MG63 (cell line): Measurements from ENCODE around the gene TNNT1. TPM values are rescaled to one million over a fixed set of nuclear protein-coding genes. Genes with fewer than 3 reads are reported as not detected.
A peak's percentile ranks its signal among the peaks of the same experiment; 100 is the strongest.

Experiments
- DNase-seq: peaks from one replicate; pipeline ENCODE4 v3.0.0-alpha.2; 2020
- H3K27me3 ChIP-seq: fragments of 250-450 bp; sonication (Bioruptor Pico); 2 replicates; pipeline ENCODE4 v1.5.1; 2020; ENCODE audit warnings: mild to moderate bottlenecking, moderate library complexity
- H3K36me3 ChIP-seq: fragments of 250-450 bp; sonication (Bioruptor Pico); 2 replicates; pipeline ENCODE4 v1.5.1; 2020; ENCODE audit warnings: mild to moderate bottlenecking, moderate library complexity
- H3K4me3 ChIP-seq: fragments of 250-450 bp; sonication (Bioruptor Pico); 2 replicates; pipeline ENCODE4 v1.5.1; 2020; ENCODE audit warnings: mild to moderate bottlenecking, moderate library complexity
- H3K9me3 ChIP-seq: fragments of 250-450 bp; sonication (Bioruptor Pico); 2 replicates; pipeline ENCODE4 v1.5.1; 2020; ENCODE audit warnings: mild to moderate bottlenecking, moderate library complexity
- total RNA-seq: library from RNA; depleted of rRNA; stranded (reverse); fragments of >200 nt; shearing (Covaris generic); gene quantifications from 2 replicates; pipeline ENCODE4 v1.2.3, GENCODE V29; 2014; ENCODE audit warnings: low replicate concordance; rRNA removed

TNNT1 gene
- 1.7 TPM in 1 of 2 replicates, not detected in the other for total RNA-seq

- DNase-seq = no peak
- Histone ChIP-seq H3K4me3 (no peak within 1 kb of the TSS), H3K36me3 (no peaks in the 10 kb centered on the region), H3K27me3 (no peaks in the 10 kb centered on the region; the same call in 1 of the 2 replicates), H3K9me3 (peaks cover 5% of the 10 kb centered on the region)
These were observed at the start of gene TNNT1 for GRCh38 chr19:55149078-55150003. TSS of gene TNNT1 (minus strand) at chr19:55149206. CDS start at chr19:55147157, 2,049 bp downstream.

GRCh38 chr19:55198651-55199050 lies 49.6 kb upstream of the TNNT1 start:
- H3K36me3 ChIP-seq = peaks cover 2% of the 10 kb centered on the region
- no peak overlapping the region for H3K4me3 ChIP-seq
- no peaks in the 10 kb centered on the region for H3K9me3 ChIP-seq
- H3K27me3 ChIP-seq = no peaks in the 10 kb centered on the region
- DNase-seq = no peak

- peaks cover under 1% of the 10 kb centered on the region for H3K36me3 ChIP-seq
- no peaks in the 10 kb centered on the region for H3K9me3 ChIP-seq
- H3K27me3 ChIP-seq = no peaks in the 10 kb centered on the region
- no peak for DNase-seq
- H3K4me3 ChIP-seq = no peak overlapping the region
These were observed 48.5 kb upstream of the TNNT1 start for GRCh38 chr19:55197528-55197927.

DNA sequence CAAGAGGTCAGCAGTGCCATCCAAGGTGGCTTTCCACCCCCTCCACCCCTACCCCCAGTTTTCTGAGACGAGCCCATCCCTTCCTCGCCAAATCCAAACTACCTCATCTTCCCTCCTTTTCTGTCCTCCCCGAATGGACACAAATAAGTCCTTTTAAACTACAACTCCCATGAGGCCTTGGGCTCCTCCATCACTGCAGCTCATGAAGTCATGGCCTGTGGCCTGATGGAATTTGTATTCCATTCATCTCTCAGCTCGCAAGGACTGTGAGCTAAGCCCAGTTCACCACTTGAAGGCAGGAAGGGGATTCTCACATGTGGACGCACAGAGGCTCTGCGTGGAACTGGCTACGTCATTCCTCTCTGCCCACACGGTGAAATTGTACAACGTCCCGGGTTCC lies 47.8 kb upstream of the TNNT1 start:
- Histone ChIP-seq H3K4me3 (no peak overlapping the region), H3K36me3 (no peaks in the 10 kb centered on the region; the same call in 1 of the 2 replicates), H3K9me3 (no peaks in the 10 kb centered on the region), H3K27me3 (no peaks in the 10 kb centered on the region)
- no peak for DNase-seq

GRCh38 chr19:55193481-55193880 lies 44.5 kb upstream of the TNNT1 start:
- DNase-seq = no peak
- no peaks in the 10 kb centered on the region for H3K27me3 ChIP-seq
- no peaks in the 10 kb centered on the region for H3K36me3 ChIP-seq
- H3K9me3 ChIP-seq = no peaks in the 10 kb centered on the region
- no peak overlapping the region for H3K4me3 ChIP-seq

GRCh38 chr19:55189403-55189835 lies 40.4 kb upstream of the TNNT1 start:
- H3K36me3 ChIP-seq = no peaks in the 10 kb centered on the region
- DNase-seq = peak; percentile 98
- H3K4me3 ChIP-seq = peak overlapping the region; percentile 18
- H3K27me3 ChIP-seq = no peaks in the 10 kb centered on the region
- no peaks in the 10 kb centered on the region for H3K9me3 ChIP-seq

DNA sequence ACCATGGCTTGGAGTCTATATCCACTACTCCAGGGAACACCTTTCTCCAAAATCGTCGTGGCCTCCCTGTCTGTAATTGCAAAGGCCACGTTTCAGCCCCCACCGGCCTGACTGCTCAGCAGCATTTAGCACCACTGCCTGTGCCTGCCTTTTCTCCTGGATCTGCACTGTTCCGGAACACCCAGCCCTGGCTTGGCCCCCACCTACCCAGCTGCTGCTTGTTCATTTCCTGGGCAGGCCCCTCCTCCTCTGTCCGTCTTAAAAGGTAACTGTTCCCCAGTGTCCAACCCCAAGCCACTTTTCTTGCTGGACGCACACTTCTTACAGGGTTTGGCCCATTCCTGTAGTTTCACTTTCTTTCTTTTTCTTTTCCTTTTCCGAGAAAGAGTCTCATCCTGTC lies 39.6 kb upstream of the TNNT1 start:
- Histone ChIP-seq H3K9me3 (no peaks in the 10 kb centered on the region), H3K4me3 (peak overlapping the region; percentile 18; the same call in 1 of the 2 replicates), H3K36me3 (no peaks in the 10 kb centered on the region), H3K27me3 (no peaks in the 10 kb centered on the region)
- peak; percentile 51 for DNase-seq

DNA sequence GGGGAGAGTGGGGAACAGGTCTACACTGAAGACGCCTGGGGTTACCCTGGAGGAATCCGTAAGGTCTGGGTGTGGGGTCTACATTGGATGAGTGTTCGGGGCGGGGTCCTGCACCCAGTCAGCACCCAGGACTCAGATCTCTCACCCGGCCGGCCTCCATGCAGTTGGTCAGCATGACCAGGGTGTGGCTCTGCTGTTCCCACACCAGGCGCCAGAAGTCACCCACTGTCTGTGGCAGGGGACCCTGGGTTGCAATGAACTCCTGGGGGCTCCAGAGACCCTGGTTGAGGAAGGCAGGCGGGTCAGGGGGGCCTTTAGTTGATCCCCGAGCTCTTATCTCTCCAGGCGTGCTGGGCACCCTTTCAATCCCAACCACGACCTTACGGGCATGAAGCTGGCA lies 37.1 kb upstream of the TNNT1 start:
- Histone ChIP-seq H3K9me3 (no peaks in the 10 kb centered on the region), H3K4me3 (no peak overlapping the region), H3K27me3 (no peaks in the 10 kb centered on the region; the same call in 1 of the 2 replicates), H3K36me3 (no peaks in the 10 kb centered on the region)
- no peak for DNase-seq

GRCh38 chr19:55181740-55182139 lies 32.7 kb upstream of the TNNT1 start:
- DNase-seq = no peak
- Histone ChIP-seq H3K9me3 (no peaks in the 10 kb centered on the region), H3K36me3 (no peaks in the 10 kb centered on the region), H3K4me3 (no peak overlapping the region), H3K27me3 (peaks cover 14% of the 10 kb centered on the region)

- Histone ChIP-seq H3K9me3 (no peaks in the 10 kb centered on the region), H3K4me3 (no peak within 1 kb of the TSS), H3K27me3 (peaks cover 14% of the 10 kb centered on the region), H3K36me3 (no peaks in the 10 kb centered on the region)
- DNase-seq = peak; percentile 54
These were observed 30.8 kb upstream of the TNNT1 start, which contains the start of gene SYT5 for GRCh38 chr19:55179606-55180484. TSS of gene SYT5 (minus strand) at chr19:55180289. CDS start at chr19:55179041, 1,248 bp downstream.

DNA sequence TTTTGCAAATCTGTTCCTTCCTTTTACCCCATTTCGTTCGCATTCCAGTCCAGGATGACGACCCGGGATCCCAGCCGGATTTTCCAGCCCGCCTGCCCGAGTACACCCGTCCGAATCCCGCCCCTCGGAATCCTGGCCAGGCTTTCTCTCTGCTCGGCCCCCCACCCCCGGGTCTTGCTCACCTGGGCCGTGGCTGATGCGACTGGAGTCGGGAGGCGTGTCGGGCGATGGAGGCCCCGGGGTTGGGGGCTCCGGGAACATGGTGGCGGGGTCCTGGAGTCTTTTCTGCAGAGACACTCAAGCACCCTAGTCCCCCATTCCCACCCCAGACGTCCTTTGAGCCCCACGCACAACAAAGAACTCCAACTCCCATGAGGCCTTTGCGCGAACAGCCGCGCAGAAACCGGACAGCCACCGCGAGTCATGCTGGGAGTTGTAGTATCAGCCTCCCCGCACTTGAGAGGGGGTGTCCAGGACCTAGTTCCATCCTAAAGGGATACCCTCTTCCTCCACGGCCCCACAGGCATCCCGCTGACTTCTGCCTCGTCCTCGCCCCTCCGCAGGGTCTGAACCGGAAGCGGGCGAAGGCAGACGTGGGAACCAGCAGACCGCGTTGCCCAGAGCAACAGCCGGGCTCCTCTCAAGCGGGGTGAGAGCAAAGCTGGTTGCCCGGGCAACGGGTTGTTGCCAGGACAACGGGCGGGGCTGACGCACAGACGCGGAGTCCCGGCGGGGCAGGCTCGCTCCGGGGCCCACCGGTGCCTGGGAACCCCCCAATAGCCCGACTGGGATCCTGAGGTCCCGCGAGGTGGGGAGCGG lies 30.0 kb upstream of the TNNT1 start:
- H3K36me3 ChIP-seq = no peaks in the 10 kb centered on the region
- no peaks in the 10 kb centered on the region for H3K9me3 ChIP-seq
- DNase-seq = peak; percentile 45
- peaks cover 14% of the 10 kb centered on the region for H3K27me3 ChIP-seq
- H3K4me3 ChIP-seq = no peak overlapping the region

- H3K36me3 ChIP-seq = no peaks in the 10 kb centered on the region
- no peak overlapping the region for H3K4me3 ChIP-seq
- H3K27me3 ChIP-seq = peaks cover 14% of the 10 kb centered on the region
- H3K9me3 ChIP-seq = no peaks in the 10 kb centered on the region
- no peak for DNase-seq
These were observed 27.1 kb upstream of the TNNT1 start for GRCh38 chr19:55176076-55176475.

- Histone ChIP-seq H3K27me3 (peaks cover 7% of the 10 kb centered on the region), H3K9me3 (no peaks in the 10 kb centered on the region), H3K36me3 (no peaks in the 10 kb centered on the region), H3K4me3 (no peak overlapping the region)
- no peak for DNase-seq
These were observed 26.3 kb upstream of the TNNT1 start for GRCh38 chr19:55175117-55175867.

GRCh38 chr19:55174425-55175116 lies 25.6 kb upstream of the TNNT1 start:
- no peak for DNase-seq
- no peaks in the 10 kb centered on the region for H3K9me3 ChIP-seq
- H3K36me3 ChIP-seq = no peaks in the 10 kb centered on the region
- H3K4me3 ChIP-seq = peak overlapping the region; percentile 62; the same call in 1 of the 2 replicates
- H3K27me3 ChIP-seq = peaks cover 1% of the 10 kb centered on the region
